B cell (primary cell): ENCODE measurements around the gene EPM2AIP1. TPM values are rescaled to one million over a fixed set of nuclear protein-coding genes. Genes with fewer than 3 reads are reported as not detected.

Experiments
- ATAC-seq: fragments of 200-7000 bp; cut with Tn5 transposase; one replicate; pipeline ENCODE4 v1.10.0; 2021; ENCODE audit warnings: low read depth, mild to moderate bottlenecking, moderate number of reproducible peaks, moderate library complexity
- CTCF ChIA-PET: fragments of 350-600 bp; sonication (Branson Sonifier 250); formaldehyde crosslinking; loops from one replicate; lab custom pipeline; 2021; ENCODE audit warnings: antibody characterized with exemption, inconsistent platforms; lab: Charles Lee
- POLR2A ChIA-PET: fragments of 350-600 bp; sonication (Branson Sonifier 250); formaldehyde crosslinking; loops from one replicate; lab custom pipeline; 2021; ENCODE audit warnings: antibody characterized with exemption; lab: Charles Lee
- DNase-seq: peaks from one replicate; pipeline ENCODE4 v3.0.0; 2013
- H2AFZ ChIP-seq: 2 replicates; pipeline ENCODE4 v1.6.1; 2012; ENCODE audit warnings: mild to moderate bottlenecking, low read depth, low read length; ENCODE audit not compliant: insufficient read depth, poor library complexity, severe bottlenecking
- H3K27ac ChIP-seq, 2 donors: 1 replicate in 1 of 2; 2 replicates in 1 of 2; pipeline ENCODE4 v1.5.1; 2012 to 2013; ENCODE audit warnings: low read length in 2 of 2, mild to moderate bottlenecking in 2 of 2, moderate library complexity in 1 of 2
- H3K27me3 ChIP-seq, 4 experiments: fragments of 200-600 bp in 1 of 4; sonication (generic) in 1 of 4; replicated peaks in 1 of 4; 1 replicate in 2 of 4; 2 replicates in 2 of 4; pipeline versions ENCODE4 v1.6.1 to v1.7.0; 2013 to 2016; ENCODE audit warnings: low read length in 3 of 4, mild to moderate bottlenecking in 2 of 4, mixed read lengths in 1 of 4, moderate library complexity in 1 of 4; ENCODE audit not compliant: insufficient read depth in 4 of 4, control insufficient read depth in 3 of 4; ENCODE audit errors: control extremely low read depth in 1 of 4
- H3K36me3 ChIP-seq, 2 experiments: replicated peaks in 1 of 2; 1 replicate in 1 of 2; 2 replicates in 1 of 2; pipeline versions ENCODE4 v1.6.1 to v1.7.1; 2013; ENCODE audit warnings: low read length in 1 of 2; ENCODE audit not compliant: insufficient read depth in 2 of 2, control insufficient read depth in 1 of 2; ENCODE audit errors: control extremely low read depth in 1 of 2, extremely low read depth in 1 of 2
- H3K4me1 ChIP-seq, 2 donors: fragments of 200-600 bp in 1 of 2; sonication (generic) in 1 of 2; 1 replicate in 1 of 2; 2 replicates in 1 of 2; pipeline versions ENCODE4 v1.5.1 to v1.6.1; 2013 to 2017; ENCODE audit warnings: low read length in 2 of 2; ENCODE audit not compliant: control insufficient read depth in 2 of 2, insufficient read depth in 2 of 2
- H3K4me2 ChIP-seq: replicated peaks from 2 replicates; pipeline ENCODE3; 2012; ENCODE audit warnings: mild to moderate bottlenecking, low read depth, low read length; ENCODE audit not compliant: poor library complexity, severe bottlenecking
- H3K4me3 ChIP-seq, 5 experiments: fragments of 200-600 bp in 1 of 5; sonication (generic) in 1 of 5; 1 replicate in 3 of 5; 2 replicates in 2 of 5; pipeline versions ENCODE4 v1.5.1 to v1.7.0; 2011 to 2016; ENCODE audit warnings: low read length in 4 of 5, mild to moderate bottlenecking in 4 of 5, low read depth in 2 of 5, control low read depth in 1 of 5, moderate library complexity in 1 of 5; ENCODE audit not compliant: insufficient read depth in 1 of 5; ENCODE audit errors: control extremely low read depth in 1 of 5, extremely low read depth in 1 of 5
- H3K79me2 ChIP-seq: fragments of 200-600 bp; sonication (generic); one replicate; pipeline ENCODE4 v1.6.0; 2016; ENCODE audit warnings: low read length; ENCODE audit not compliant: control insufficient read depth, insufficient read depth
- H3K9ac ChIP-seq: fragments of 200-600 bp; sonication (generic); 2 replicates; pipeline ENCODE4 v1.6.1; 2017; ENCODE audit warnings: mild to moderate bottlenecking, low read length, moderate library complexity
- H3K9me3 ChIP-seq, 3 donors: one replicate each; pipeline versions ENCODE4 v1.6.1 to v1.7.1; 2013; ENCODE audit warnings: low read length in 2 of 3; ENCODE audit not compliant: control insufficient read depth in 2 of 3, insufficient read depth in 1 of 3; ENCODE audit errors: control extremely low read depth in 1 of 3
- H4K20me1 ChIP-seq: 2 replicates; pipeline ENCODE4 v1.6.0; 2012; ENCODE audit warnings: mild to moderate bottlenecking, low read length; ENCODE audit not compliant: insufficient read depth, control insufficient read depth, poor library complexity, severe bottlenecking
- H3K27ac Mint-ChIP-seq: one replicate; pipeline ENCODE4 v1.8.0; 2021; ENCODE audit warnings: mixed read lengths
- H3K27me3 Mint-ChIP-seq: one replicate; pipeline ENCODE4 v1.8.0; 2021; ENCODE audit warnings: mixed read lengths
- H3K4me1 Mint-ChIP-seq: one replicate; pipeline ENCODE4 v1.8.0; 2021; ENCODE audit warnings: mixed read lengths
- H3K4me3 Mint-ChIP-seq: one replicate; pipeline ENCODE4 v1.8.0; 2021; ENCODE audit warnings: mixed read lengths
- H3K9me3 Mint-ChIP-seq: one replicate; pipeline ENCODE4 v1.8.0; 2022; ENCODE audit warnings: mixed read lengths; ENCODE audit not compliant: insufficient read depth
- CTCF ChIP-seq: fragments of 200-600 bp; IDR thresholded peaks from one replicate; pipeline ENCODE4 v1.8.0; 2022; ENCODE audit warnings: antibody characterized with exemption, mild to moderate bottlenecking
- EZH2 ChIP-seq: IDR thresholded peaks from 2 replicates; pipeline ENCODE4 v1.6.1; 2012; ENCODE audit warnings: borderline replicate concordance, low read depth, mild to moderate bottlenecking, moderate library complexity, low read length; ENCODE audit not compliant: insufficient read depth, poor library complexity, severe bottlenecking
- WGBS: methylation state at CpG from one replicate; pipeline ENCODE4 v1.1.5; 2013; ENCODE audit warnings: missing lambda C conversion rate; ENCODE audit not compliant: insufficient coverage; 5-methylcytosine and 5-hydroxymethylcytosine counted together
- intact Hi-C: fragments of 100-400 bp; cut with micrococcal nuclease; formaldehyde crosslinking; loops from one replicate; pipeline ENCODE4 v1.10.0; 2022
- polyA plus RNA-seq: library from polyadenylated mRNA; depleted of rRNA; stranded (reverse); fragments of >200 nt; gene quantifications from 2 replicates; pipeline ENCODE4 v1.2.3, GENCODE V29; 2012
- total RNA-seq, 2 donors: library from RNA; stranded (reverse); fragments of 120-200 nt in 1 of 2; gene quantifications; 1 replicate in 1 of 2; 2 replicates in 1 of 2; pipeline versions ENCODE4 v1.2.3 to v1.2.4, GENCODE V29; 2013 to 2022

EPM2AIP1 gene
- total and polyA plus RNA-seq, 2 donors (not counting 1 experiment from before 2014, with no cell fraction given) = 13.5 to 42.4 TPM

GRCh38 chr3:36956155-36956554, 36.8 kb downstream of the EPM2AIP1 start:
- Histone ChIP-seq H3K4me2 (no peak overlapping the region), H4K20me1 (no peaks in the 10 kb centered on the region), H3K79me2 (no peaks in the 10 kb centered on the region), H3K9ac (no peak overlapping the region), H3K9me3 (no peaks in the 10 kb centered on the region), H3K27ac (no peak overlapping the region), H3K4me3 (no peak overlapping the region), H3K36me3 (no peaks in the 10 kb centered on the region), H3K4me1 (peaks cover 0 to 4% of the 10 kb centered on the region in 2 donors), H3K27me3 (no peaks in the 10 kb centered on the region), H2AFZ (no peak overlapping the region)
- H3K4me3 Mint-ChIP-seq = no peak overlapping the region
- ATAC-seq (no peak), DNase-seq (no peak)
- WGBS = 86% methylated on average over 1 of the region's 3 CpGs
- TF ChIP-seq CTCF = no peak
- TF ChIP-seq EZH2 = no peak
- intact Hi-C loops = loop anchor here (5.0 kb wide), 2 partner anchors 34 to 36 kb away; partner anchors contain the start of genes EPM2AIP1 and MLH1
- CTCF ChIA-PET = interaction anchor here (0.6 to 6.2 kb wide), 13 partner anchors 10 to 189 kb away, joined by 3 to 128 read pairs (median 6); partner anchors contain the start of genes EPM2AIP1, MLH1 and TRANK1
- no peak overlapping the region for H3K27ac Mint-ChIP-seq
- H3K27me3 Mint-ChIP-seq = no peaks in the 10 kb centered on the region
- POLR2A ChIA-PET = no interaction called here
- peaks cover 13% of the 10 kb centered on the region for H3K4me1 Mint-ChIP-seq
- H3K9me3 Mint-ChIP-seq = no peaks in the 10 kb centered on the region

GRCh38 chr3:36954452-36955134, 38.3 kb downstream of the EPM2AIP1 start:
- POLR2A ChIA-PET = no interaction called here

More at GRCh38 chr3:36954452-36955134, 38.3 kb downstream of the EPM2AIP1 start:
- DNase-seq (no peak), ATAC-seq (no peak)
- Mint-ChIP-seq H3K27me3 (no peaks in the 10 kb centered on the region), H3K27ac (no peak overlapping the region), H3K4me1 (peaks cover 13% of the 10 kb centered on the region), H3K9me3 (no peaks in the 10 kb centered on the region), H3K4me3 (no peak overlapping the region)
- no peaks in the 10 kb centered on the region for H3K36me3 ChIP-seq
- no peaks in the 10 kb centered on the region for H3K9me3 ChIP-seq
- no peak overlapping the region for H3K4me2 ChIP-seq
- CTCF ChIA-PET = interaction anchor here (0.5 to 6.2 kb wide), 4 partner anchors 10 to 50 kb away, joined by 5 to 128 read pairs (median 24); partner anchors contain the start of gene TRANK1
- no peak overlapping the region for H3K9ac ChIP-seq
- H3K79me2 ChIP-seq = no peaks in the 10 kb centered on the region
- no peak overlapping the region for H2AFZ ChIP-seq
- intact Hi-C loops = loop anchor here (5.0 kb wide), 2 partner anchors 32 to 38 kb away; partner anchors contain the start of genes EPM2AIP1 and MLH1
- no peaks in the 10 kb centered on the region for H4K20me1 ChIP-seq
- no peak overlapping the region for H3K27ac ChIP-seq
- H3K4me1 ChIP-seq = peaks cover 0 to 4% of the 10 kb centered on the region in 2 donors
- no peaks in the 10 kb centered on the region for H3K27me3 ChIP-seq
- TF ChIP-seq CTCF = no peak
- TF ChIP-seq EZH2 = no peak
- no peak overlapping the region for H3K4me3 ChIP-seq
